ENCODE results near the gene HRH1.

DNA sequence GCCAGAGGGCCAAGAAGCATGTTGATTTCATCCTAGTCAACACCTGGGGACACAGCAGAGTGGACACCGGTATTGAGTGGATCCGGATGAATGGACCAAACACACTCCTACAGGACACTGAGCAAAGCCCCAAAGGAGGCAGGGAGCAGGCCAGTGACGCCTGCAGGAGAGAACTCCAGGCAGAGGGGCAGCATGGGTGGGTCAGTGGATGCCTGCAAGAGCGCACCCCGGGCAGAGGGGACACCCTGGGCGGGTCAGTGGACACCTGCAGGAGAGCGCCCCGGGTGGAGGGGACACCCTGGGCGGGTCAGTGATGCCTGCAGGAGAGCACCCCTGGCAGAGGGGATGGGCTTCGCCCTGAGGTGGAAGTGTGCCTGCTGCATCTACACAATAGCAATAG lies 27.6 kb upstream of the HRH1 start:
- TF ChIP-seq, protein P1, sequence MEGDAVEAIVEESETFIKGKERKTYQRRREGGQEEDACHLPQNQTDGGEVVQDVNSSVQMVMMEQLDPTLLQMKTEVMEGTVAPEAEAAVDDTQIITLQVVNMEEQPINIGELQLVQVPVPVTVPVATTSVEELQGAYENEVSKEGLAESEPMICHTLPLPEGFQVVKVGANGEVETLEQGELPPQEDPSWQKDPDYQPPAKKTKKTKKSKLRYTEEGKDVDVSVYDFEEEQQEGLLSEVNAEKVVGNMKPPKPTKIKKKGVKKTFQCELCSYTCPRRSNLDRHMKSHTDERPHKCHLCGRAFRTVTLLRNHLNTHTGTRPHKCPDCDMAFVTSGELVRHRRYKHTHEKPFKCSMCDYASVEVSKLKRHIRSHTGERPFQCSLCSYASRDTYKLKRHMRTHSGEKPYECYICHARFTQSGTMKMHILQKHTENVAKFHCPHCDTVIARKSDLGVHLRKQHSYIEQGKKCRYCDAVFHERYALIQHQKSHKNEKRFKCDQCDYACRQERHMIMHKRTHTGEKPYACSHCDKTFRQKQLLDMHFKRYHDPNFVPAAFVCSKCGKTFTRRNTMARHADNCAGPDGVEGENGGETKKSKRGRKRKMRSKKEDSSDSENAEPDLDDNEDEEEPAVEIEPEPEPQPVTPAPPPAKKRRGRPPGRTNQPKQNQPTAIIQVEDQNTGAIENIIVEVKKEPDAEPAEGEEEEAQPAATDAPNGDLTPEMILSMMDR (conservative IDR thresholded peaks at IDR 0.05; ENCODE audit: low read depth in 2 of 2) = no peak
- TF ChIP-seq EZH2phosphoT487 (IDR thresholded peaks at IDR 0.05; ENCODE audit: unreplicated experiment) (no peak), EZH2 (IDR thresholded peaks at IDR 0.05; ENCODE audit: low read depth, unreplicated experiment) (no peak), POLR2AphosphoS5 (IDR thresholded peaks at IDR 0.05; ENCODE audit: low read depth) (no peak), ZNF114 (CRISPR knock-in tag; IDR thresholded peaks at IDR 0.05) (no peak), CREB1 (CRISPR knock-in tag; IDR thresholded peaks at IDR 0.05; ENCODE audit: low read depth) (no peak), JUNB (IDR thresholded peaks at IDR 0.05; ENCODE audit: unreplicated experiment) (no peak), NANOG (IDR thresholded peaks at IDR 0.05; ENCODE audit: borderline replicate concordance) (no peak), ZNF331 (CRISPR knock-in tag; IDR thresholded peaks at IDR 0.05; ENCODE audit: low read depth) (no peak), STAT1 (IDR thresholded peaks at IDR 0.05; ENCODE audit: unreplicated experiment) (no peak)
- TF ChIP-seq, protein P2, sequence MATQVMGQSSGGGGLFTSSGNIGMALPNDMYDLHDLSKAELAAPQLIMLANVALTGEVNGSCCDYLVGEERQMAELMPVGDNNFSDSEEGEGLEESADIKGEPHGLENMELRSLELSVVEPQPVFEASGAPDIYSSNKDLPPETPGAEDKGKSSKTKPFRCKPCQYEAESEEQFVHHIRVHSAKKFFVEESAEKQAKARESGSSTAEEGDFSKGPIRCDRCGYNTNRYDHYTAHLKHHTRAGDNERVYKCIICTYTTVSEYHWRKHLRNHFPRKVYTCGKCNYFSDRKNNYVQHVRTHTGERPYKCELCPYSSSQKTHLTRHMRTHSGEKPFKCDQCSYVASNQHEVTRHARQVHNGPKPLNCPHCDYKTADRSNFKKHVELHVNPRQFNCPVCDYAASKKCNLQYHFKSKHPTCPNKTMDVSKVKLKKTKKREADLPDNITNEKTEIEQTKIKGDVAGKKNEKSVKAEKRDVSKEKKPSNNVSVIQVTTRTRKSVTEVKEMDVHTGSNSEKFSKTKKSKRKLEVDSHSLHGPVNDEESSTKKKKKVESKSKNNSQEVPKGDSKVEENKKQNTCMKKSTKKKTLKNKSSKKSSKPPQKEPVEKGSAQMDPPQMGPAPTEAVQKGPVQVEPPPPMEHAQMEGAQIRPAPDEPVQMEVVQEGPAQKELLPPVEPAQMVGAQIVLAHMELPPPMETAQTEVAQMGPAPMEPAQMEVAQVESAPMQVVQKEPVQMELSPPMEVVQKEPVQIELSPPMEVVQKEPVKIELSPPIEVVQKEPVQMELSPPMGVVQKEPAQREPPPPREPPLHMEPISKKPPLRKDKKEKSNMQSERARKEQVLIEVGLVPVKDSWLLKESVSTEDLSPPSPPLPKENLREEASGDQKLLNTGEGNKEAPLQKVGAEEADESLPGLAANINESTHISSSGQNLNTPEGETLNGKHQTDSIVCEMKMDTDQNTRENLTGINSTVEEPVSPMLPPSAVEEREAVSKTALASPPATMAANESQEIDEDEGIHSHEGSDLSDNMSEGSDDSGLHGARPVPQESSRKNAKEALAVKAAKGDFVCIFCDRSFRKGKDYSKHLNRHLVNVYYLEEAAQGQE (IDR thresholded peaks at IDR 0.05; ENCODE audit: unreplicated experiment) = no peak
- TF ChIP-seq, protein P3, sequence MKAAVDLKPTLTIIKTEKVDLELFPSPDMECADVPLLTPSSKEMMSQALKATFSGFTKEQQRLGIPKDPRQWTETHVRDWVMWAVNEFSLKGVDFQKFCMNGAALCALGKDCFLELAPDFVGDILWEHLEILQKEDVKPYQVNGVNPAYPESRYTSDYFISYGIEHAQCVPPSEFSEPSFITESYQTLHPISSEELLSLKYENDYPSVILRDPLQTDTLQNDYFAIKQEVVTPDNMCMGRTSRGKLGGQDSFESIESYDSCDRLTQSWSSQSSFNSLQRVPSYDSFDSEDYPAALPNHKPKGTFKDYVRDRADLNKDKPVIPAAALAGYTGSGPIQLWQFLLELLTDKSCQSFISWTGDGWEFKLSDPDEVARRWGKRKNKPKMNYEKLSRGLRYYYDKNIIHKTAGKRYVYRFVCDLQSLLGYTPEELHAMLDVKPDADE (IDR thresholded peaks at IDR 0.05) = no peak
